BE2C (cell line): Measurements from ENCODE around the gene PIPOX.

Experiments used
- DNase-seq: peaks from one replicate; pipeline ENCODE4 v3.0.0-alpha.2; 2020
- H3K27me3 ChIP-seq: fragments of 250-450 bp; sonication (Bioruptor Pico); 2 replicates; pipeline ENCODE4 v1.5.1; 2020; ENCODE audit warnings: mild to moderate bottlenecking
- H3K36me3 ChIP-seq: fragments of 250-450 bp; sonication (Bioruptor Pico); 2 replicates; pipeline ENCODE4 v1.5.1; 2020; ENCODE audit warnings: mild to moderate bottlenecking
- H3K4me1 ChIP-seq: fragments of 250-450 bp; sonication (Bioruptor Pico); 2 replicates; pipeline ENCODE4 v1.5.1; 2020
- H3K4me3 ChIP-seq: 2 replicates; pipeline ENCODE4 v1.5.1; 2011; ENCODE audit warnings: low read depth, low read length
- H3K9me3 ChIP-seq: fragments of 250-450 bp; sonication (Bioruptor Pico); 2 replicates; pipeline ENCODE4 v1.5.1; 2020
- TF ChIP-seq, protein P1 (sequence below): IDR thresholded peaks from 2 replicates; pipeline ENCODE4 v1.5.1; 2012; ENCODE audit warnings: mild to moderate bottlenecking, low read depth, low read length

Gene PIPOX

GRCh38 chr17:29103341-29103740 is 60.4 kb downstream of the PIPOX start:
- no peak for DNase-seq

More at GRCh38 chr17:29103341-29103740, 60.4 kb downstream of the PIPOX start:
- H3K4me1 ChIP-seq, result peaks cover 9% of the 10 kb centered on the region
- TF ChIP-seq, protein P1, sequence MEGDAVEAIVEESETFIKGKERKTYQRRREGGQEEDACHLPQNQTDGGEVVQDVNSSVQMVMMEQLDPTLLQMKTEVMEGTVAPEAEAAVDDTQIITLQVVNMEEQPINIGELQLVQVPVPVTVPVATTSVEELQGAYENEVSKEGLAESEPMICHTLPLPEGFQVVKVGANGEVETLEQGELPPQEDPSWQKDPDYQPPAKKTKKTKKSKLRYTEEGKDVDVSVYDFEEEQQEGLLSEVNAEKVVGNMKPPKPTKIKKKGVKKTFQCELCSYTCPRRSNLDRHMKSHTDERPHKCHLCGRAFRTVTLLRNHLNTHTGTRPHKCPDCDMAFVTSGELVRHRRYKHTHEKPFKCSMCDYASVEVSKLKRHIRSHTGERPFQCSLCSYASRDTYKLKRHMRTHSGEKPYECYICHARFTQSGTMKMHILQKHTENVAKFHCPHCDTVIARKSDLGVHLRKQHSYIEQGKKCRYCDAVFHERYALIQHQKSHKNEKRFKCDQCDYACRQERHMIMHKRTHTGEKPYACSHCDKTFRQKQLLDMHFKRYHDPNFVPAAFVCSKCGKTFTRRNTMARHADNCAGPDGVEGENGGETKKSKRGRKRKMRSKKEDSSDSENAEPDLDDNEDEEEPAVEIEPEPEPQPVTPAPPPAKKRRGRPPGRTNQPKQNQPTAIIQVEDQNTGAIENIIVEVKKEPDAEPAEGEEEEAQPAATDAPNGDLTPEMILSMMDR, result no peak
- no peak overlapping the region for H3K4me3 ChIP-seq
- H3K36me3 ChIP-seq, result no peaks in the 10 kb centered on the region
- no peaks in the 10 kb centered on the region for H3K9me3 ChIP-seq
- H3K27me3 ChIP-seq, result no peaks in the 10 kb centered on the region
